ENCODE measurements around the gene APLP1. TPM values are rescaled to one million over a fixed set of nuclear protein-coding genes. Genes with fewer than 3 reads are reported as not detected.

The APLP1 gene
- total and polyA plus RNA-seq, 2 donors (not counting 3 experiments of a cell fraction or from before 2014, with no cell fraction given) = 6.2 to 13.0 TPM

DNA sequence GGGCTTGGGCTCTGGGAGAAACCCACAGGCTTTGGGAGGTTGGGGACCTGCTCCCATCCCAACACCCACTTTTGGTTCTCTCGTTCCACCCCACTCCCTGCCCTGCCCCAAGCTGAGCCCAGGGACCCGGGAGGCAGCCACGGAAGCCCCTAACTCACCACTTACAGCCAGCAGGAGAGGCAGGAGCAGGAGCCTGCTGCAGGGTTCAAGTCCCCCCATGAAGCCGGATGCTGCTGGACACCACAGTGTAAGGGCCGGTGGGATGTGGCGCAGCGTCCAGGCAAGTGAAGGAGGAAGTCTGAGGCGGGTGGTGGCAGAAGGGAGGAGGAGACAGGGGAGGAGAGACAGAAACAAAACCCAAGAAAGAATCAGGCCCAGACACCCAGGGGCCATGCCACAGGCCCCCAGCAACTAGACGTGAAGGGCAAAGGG, 39.7 kb downstream of the APLP1 start, which contains the start of gene TYROBP:
TYROBP (minus strand) TSS at position 286 of the 432 bp plus-strand sequence; CDS start at position 219, 67 bp downstream.
- dilution Hi-C loops (cut with MboI; ENCODE audit: extremely low pct_ligation_motif_present, low sequenced_read_pairs) (no loop called here), intact Hi-C loops (cut with micrococcal nuclease) (no loop called here)
- Histone ChIP-seq H3K36me3 (ENCODE audit: control insufficient read depth in 2 of 2, extremely low read depth in 1 of 2, insufficient read depth in 2 of 2, low read length in 2 of 2) (no peaks in the 10 kb centered on the region), H3K27ac (ENCODE audit: insufficient read depth, low read depth, low read length) (no peak within 1 kb of the TSS), H3K9ac (replicated peaks; ENCODE audit: extremely low read depth, insufficient read depth, low read length) (no peak within 1 kb of the TSS), H2AFZ (ENCODE audit: low read depth, low read length) (no peak within 1 kb of the TSS), H3K4me1 (ENCODE audit: control insufficient read depth, extremely low read depth, insufficient read depth, low read length) (peaks cover 2% of the 10 kb centered on the region), H3K4me2 (ENCODE audit: insufficient read depth, low read length) (no peak within 1 kb of the TSS), H3K9me3 (replicated peaks; ENCODE audit: control insufficient read depth, insufficient read depth, low read length) (no peaks in the 10 kb centered on the region), H3K79me2 (ENCODE audit: control insufficient read depth, insufficient read depth, low read length) (no peaks in the 10 kb centered on the region), H3K4me3 (replicated peaks in 1 of 3; ENCODE audit: insufficient read depth in 1 of 3, low read depth in 1 of 3, low read length in 3 of 3) (no peak within 1 kb of the TSS), H3K27me3 (ENCODE audit: control insufficient read depth in 2 of 2, insufficient read depth in 2 of 2, low read length in 2 of 2) (peaks cover 0 to under 1% of the 10 kb centered on the region in 2 experiments), H4K20me1 (replicated peaks; ENCODE audit: control insufficient read depth, extremely low read depth, insufficient read depth, low read length) (no peaks in the 10 kb centered on the region), H3K9me1 (replicated peaks; ENCODE audit: control insufficient read depth, extremely low read depth, insufficient read depth, low read length) (no peaks in the 10 kb centered on the region)
- DNase-seq (ENCODE audit: low read depth, low spot score) = no peak
- ChIA-PET CTCF (no interaction called here), POLR2A (no interaction called here)
- TF ChIP-seq POLR2AphosphoS5 (IDR thresholded peaks at IDR 0.05; ENCODE audit: insufficient read depth, low read depth, low read length) (no peak), EZH2 (IDR thresholded peaks at IDR 0.05; ENCODE audit: borderline replicate concordance, low read depth, low read length, severe bottlenecking) (no peak), MYC (IDR thresholded peaks at IDR 0.05; ENCODE audit: low read depth, low read length) (no peak), FOS (IDR thresholded peaks at IDR 0.05; ENCODE audit: borderline replicate concordance, insufficient read depth, low read length) (no peak), POLR2A (IDR thresholded peaks at IDR 0.05; ENCODE audit: low read depth, low read length) (no peak), GATA2 (IDR thresholded peaks at IDR 0.05; ENCODE audit: insufficient read depth, insufficient read length, low read depth, low read length) (no peak), JUN (IDR thresholded peaks at IDR 0.05; ENCODE audit: borderline replicate concordance, insufficient read depth, insufficient read length, low read depth) (no peak)
- TF ChIP-seq, protein P1, sequence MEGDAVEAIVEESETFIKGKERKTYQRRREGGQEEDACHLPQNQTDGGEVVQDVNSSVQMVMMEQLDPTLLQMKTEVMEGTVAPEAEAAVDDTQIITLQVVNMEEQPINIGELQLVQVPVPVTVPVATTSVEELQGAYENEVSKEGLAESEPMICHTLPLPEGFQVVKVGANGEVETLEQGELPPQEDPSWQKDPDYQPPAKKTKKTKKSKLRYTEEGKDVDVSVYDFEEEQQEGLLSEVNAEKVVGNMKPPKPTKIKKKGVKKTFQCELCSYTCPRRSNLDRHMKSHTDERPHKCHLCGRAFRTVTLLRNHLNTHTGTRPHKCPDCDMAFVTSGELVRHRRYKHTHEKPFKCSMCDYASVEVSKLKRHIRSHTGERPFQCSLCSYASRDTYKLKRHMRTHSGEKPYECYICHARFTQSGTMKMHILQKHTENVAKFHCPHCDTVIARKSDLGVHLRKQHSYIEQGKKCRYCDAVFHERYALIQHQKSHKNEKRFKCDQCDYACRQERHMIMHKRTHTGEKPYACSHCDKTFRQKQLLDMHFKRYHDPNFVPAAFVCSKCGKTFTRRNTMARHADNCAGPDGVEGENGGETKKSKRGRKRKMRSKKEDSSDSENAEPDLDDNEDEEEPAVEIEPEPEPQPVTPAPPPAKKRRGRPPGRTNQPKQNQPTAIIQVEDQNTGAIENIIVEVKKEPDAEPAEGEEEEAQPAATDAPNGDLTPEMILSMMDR (IDR thresholded peaks at IDR 0.05; ENCODE audit: extremely low read depth in 1 of 2, insufficient read depth in 1 of 2, low read depth in 1 of 2, low read length in 2 of 2) = no peak
- TF ChIP-seq, protein P2, sequence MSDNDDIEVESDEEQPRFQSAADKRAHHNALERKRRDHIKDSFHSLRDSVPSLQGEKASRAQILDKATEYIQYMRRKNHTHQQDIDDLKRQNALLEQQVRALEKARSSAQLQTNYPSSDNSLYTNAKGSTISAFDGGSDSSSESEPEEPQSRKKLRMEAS (IDR thresholded peaks at IDR 0.05; ENCODE audit: insufficient read depth, insufficient read length) = no peak
- FAIRE-seq = no peak
- no TSS peak for BruUV-seq (replicated peaks)
